NAMALWA (cell line): ENCODE data around the gene RANBP1.
"Not testable (repeated sequence)": the region's sequence is repeated elsewhere in the genome, so short reads cannot be mapped to it uniquely, and the experiment has no call there.

Experiments
- DNase-seq: peaks from one replicate; pipeline ENCODE4 v3.0.0-alpha.2; 2015; ENCODE audit warnings: low spot score

Gene RANBP1

DNA sequence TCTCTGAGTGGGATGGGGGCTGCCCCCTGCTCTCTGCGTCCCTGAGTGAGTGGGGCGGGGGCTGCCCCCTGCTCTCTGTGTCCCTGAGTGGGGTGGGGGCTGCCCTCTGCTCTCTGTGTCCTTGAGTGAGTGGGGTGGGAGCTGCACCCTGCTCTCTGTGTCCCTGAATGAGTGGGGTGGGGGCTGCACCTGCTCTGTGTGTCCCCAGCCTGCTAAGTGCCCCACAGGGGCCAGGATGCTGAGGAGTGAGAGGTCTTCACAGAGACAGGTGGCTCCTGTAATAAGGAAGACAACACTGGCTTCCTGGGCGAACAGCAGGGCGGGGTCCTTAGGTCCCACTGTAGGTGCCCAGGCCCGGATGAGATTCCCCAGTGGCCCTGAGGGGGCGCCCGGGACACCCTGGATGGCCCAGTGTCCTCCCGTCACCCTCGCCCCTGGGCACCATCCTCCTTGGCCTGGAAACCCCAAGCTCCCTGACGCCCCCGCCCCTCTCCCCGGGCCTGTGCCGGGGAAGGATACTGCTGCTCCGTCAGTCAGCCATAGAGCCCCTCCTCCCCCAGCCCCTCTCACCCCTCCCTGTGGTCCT lies 38.8 kb downstream of the RANBP1 start:
- no peak for DNase-seq

DNA sequence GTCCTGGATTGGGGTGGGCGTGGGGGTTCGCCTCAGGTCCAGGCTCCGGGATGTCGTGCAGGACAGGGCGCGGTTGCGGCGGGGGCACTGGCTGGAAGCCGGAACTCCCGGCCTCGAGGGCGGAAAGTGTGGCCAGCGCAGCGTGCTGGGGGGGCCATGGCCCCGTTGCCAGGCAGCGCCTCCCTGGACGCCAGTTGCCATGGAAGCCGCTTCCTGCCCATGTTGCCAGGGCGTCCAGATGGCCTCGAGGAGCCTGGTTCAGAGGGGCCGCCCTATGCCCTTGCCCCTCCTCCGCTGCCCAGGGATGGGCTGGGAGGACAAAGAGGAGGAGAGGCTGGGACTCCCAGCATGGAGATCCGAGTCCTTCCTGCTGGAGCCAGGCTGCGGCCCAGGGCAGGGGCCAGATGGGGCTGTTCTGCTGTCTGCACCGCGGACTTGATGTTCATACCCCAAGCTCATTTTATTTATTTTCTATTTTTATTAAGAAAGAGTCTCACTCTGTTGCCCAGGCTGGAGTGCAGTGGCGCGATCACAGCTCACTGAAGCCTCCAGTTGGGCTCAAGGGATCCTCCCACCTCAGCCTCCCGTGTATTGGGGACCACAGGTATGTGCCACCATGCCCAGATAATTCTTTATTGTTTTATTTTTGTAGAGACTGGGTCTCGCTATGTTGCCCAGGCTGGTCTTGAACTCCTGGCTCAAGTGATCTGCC lies 39.6 kb downstream of the RANBP1 start:
- peak; percentile 38 for DNase-seq

DNA sequence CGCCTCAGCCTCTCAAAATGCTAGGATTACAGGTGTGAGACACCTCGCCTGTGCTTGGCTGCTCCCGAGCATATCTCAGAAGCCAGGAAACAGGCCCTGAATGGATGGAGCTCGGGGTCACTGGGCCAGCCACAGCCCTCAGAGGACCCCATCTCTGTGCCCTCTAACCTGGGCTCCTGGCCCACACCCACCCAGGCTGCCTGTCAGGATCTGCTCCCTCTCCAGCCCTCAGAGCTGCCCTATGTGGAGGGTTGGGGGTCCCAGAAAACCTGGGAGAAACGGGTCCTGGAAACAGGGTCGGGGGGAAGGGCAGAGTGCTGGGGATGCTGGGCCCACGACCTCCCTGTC lies 40.1 kb downstream of the RANBP1 start:
- no peak for DNase-seq

DNA sequence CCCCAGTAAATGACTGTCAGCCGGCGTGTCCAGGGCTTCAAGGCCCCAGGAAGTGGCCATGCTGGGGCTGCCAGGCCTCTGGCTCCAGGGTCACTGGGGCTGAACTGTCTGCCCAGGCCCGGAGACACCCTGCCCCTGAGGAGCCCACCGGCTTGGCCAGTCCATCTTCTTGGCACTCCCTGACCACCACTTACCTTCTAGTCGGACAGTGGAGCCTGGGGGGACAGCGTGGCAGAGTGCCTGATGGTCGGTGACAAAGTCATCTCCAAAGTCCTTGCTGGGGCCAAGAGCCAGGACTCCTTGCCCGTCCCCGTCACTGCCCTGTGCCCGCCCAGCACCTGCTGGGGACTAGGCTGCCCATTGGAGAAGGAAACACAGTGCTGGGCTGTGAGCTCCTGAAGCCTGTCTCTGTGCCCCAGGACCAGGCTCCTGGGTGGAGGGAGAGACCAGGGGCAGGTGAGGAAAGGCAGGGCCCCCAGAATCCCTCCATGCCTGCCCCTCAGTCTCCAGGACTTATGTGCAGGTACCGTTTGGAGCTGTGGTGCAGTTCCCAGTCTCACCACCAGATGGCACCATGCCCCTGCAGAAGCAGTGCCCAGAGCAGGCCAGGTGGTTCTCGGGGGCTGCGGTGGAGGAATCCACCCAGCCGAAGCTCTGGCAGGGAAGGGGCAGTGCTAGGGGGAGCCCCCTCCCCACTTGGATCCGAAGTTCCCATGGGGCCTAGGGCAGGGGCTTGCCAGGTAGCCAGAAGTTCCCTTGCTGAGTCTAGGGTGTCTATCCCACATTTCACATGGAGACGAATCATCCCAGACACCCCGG lies 40.9 kb downstream of the RANBP1 start:
- peak; percentile 85 for DNase-seq

DNA sequence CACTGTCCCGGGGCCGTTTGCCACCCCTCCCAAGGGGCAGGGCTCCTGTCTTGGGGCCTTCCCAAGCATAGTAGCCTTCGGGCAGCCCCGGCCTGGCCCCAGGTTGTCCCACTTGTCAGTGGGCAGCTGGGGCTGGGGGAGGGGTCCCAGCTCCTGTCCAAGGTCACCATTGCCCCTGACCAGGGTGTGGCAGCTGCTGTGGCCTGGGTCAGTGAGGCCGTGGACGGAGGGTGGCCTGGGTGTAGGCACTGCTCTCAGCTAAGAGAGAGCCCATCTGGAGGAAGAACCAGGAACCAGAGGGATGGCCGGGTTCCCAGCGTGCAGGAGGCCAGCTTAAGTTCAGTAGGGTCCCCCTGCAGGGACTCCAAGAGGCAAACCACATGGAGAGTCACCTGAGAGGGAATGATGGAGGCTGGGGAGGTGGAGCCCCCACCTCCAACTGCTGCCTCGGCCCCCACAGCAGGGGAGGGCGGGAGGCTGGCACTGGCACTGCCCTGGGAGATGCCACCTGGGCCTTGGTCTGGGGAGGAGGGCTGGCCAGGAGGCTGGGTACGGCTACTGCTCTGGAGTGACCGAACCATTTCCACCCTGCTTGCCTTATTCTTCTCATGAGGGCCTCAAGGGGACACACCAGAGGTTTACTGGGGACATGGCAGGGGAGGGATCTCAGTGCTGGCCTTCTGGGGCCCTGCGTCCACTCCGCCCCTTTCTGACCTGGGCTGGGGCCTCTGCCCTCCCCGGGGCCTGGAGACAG lies 41.7 kb downstream of the RANBP1 start:
- DNase-seq = no peak

DNA sequence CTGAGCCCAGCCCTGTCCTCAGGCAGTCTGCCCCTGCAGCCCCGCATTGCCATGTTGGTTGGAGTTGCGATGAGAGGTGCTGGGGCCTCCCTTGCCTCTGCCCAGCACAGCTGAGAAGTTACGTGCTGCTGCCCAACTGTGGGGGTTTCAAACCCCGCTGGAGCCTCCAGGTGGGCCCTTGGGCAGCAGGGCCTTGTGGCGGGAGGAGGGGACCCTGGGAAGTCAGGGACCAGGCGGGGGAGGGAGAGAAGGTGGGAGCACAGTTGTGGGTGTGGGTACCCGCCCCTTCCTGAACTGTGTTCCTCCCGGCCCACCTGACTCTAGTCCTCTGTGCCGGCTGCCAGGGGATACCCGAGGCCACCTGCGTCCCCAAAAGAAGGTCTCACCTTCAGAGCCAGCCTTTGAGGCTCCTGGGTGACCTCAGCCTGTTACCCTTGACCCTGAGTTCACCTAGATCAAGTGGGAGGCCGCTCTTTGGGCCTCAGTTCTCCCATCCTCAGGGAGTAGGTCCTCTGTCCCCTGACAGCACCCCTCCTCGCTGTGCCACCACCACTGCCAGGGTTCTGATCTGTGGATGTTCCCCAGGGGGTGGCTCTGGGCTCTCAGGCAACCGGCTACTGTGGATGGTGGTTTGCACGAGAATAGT lies 42.6 kb downstream of the RANBP1 start:
- DNase-seq = no peak

DNA sequence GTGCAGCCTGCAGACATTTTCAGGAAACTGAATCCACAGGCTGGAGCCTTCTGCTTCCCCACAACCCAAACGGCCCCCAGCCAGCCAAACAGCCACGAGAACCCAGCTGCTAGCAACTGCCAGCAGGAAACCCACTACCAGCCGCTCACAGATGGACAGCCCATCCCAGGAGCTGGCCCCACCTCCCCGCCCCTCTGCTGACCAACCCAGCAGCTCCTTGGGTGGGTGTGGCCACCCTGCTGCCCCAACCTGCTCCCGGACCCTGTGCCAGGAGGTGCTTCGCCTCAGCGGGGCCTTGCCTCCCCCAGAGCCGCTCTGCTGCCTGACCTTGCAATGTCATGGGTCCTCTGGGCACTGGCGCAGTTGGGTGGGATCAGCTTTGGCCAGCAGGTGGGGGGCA lies 43.2 kb downstream of the RANBP1 start:
- no peak for DNase-seq

DNA sequence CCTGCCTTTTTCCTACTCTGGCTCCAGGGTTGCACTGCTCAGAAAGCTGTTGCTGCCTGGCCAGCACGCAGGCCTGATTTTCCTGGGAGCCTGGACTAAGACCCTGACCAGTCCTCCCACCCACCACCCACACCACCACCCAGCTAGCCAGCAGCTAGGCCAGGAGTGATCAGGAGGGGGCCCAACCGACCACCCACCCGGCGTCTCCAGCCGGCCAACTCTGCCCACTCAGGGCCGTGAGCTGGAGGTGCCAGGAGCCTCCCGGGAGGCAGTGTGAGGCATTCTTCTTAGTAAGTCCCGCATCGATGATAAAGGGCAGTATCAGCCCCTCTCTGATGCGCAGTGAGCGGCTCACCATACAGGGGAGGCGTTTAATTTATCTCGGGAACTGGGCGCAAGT lies 43.6 kb downstream of the RANBP1 start:
- not testable (repeated sequence) for DNase-seq

DNA sequence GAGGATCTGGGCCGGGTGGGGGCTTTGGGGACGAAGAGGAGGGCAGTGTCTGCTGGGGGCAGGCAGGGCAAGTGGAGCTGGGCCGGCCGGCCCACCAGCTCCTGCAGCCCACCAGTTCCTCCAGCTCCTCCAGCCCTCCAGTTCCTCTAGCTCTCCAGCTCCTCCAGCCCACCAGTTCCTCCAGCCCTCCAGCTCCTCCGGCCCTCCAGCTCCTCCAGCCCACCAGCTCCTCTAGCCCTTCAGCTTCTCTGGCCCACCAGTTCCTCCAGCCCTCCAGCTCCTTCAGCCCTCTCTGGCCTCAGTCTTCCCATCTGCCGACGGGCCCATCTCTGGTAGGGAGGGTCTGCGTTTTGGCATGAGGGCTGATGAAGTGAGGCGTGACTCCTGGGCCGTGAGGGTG lies 44.1 kb downstream of the RANBP1 start:
- DNase-seq = no peak

DNA sequence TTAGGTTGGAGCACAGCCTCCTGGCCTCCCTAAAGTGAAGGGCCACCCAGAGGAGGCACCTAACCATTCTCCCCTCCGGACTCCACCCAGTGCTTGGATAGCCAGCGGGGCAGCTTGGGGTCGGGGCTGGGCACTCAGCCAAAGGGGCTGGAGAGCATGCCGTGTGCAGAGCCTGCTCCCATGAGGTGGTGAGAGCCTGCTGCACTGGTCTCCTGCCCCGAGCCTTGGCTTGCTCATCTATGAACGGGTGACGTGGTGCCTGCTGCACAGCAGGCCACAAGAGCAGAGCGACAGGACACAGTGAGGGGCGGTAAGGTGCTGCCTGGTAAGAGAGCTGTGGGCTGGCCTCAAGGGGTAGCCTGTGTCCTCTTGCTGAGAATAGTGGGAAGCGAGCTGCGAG lies 49.0 kb downstream of the RANBP1 start:
- DNase-seq = no peak

DNA sequence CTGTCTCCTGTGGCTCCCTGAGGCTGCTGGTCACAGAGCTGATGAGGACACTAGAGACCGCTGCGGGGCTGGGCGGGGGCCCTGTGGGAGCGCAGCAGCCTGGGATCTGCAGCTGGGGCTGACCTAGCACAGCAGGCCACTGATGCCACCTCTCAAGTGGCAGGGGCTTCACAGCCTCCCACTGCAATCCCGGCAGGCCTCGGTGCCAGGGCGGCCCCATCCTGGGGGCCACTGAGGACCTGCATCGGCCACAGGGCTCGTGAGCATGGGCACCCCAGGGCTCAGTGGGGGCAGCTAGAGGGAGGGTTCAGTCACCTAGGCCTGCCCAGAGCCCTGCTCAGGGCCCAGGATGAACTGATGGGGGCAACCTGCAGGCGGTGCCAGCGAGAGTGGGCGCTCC lies 49.5 kb downstream of the RANBP1 start:
- DNase-seq = no peak

DNA sequence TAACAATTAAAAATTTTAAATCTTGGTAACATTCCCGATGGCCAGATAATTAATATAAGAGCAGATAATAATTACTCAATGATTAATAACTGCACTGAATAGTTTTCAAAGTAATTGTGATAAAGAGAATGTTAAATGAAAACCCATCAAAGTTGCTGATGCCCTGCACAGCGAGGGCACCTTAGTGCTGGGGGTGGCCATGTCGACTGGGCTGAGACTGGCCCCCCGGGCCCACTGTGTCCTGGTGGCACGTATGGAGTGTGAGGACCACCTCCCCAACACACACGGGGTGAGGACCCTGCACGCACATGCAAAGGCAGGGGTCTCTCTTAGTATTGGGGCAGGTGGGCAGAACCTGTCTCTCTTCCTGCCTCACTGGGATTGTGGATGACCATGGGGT lies 50.0 kb downstream of the RANBP1 start:
- DNase-seq = no peak

DNA sequence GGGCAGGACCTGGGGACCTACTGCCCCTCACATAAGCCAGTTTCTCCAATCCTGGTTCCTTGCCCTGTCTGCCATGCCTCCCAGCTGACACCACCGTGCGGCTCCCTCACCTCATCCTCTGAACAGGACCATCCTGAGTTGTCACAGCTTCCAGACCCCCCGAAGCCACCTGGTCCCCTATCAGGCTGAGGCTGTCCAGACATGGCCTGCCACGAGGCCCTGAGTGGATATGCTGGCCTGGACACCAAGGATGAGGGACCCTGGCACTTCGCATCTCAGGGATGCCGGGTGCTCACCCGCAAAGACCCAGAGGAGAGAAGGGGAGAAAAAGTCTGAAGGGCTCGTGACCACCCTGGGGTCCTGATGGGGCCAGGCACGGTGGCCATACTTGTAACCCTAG lies 50.8 kb downstream of the RANBP1 start:
- DNase-seq = no peak

DNA sequence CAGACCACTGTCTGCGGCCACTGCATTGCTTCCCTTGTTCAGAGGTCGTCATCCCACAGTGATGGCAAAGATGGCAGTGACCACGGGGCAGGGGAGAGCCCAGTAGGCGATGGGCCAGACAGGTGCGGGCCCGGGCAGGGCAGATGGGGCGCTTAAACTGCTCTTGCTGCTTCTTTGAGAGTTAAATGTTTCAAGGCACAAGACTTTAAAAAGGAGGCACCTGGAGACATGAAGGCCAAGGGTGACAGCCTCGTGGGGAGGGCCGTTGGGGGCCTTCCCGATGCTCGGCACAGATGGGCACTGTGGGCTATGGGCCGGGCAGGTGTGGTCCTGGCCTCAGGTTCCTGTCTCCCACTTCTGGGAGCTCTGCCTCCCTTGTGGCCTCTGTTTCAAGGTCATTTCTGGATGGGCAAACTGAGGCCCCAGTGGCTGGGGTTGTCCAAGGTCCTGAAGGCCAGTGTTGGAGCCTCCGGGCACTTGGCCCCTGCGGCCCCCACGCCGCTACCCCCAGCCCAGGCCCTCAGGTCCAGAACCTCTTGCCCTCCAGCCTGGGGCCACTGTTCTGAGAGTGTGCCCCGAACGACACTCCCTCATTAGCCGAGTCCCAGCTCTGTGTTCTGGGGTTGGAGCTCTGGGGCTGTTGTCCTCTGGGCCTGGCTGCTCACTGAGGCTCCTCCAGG lies 51.9 kb downstream of the RANBP1 start:
- DNase-seq = no peak

DNA sequence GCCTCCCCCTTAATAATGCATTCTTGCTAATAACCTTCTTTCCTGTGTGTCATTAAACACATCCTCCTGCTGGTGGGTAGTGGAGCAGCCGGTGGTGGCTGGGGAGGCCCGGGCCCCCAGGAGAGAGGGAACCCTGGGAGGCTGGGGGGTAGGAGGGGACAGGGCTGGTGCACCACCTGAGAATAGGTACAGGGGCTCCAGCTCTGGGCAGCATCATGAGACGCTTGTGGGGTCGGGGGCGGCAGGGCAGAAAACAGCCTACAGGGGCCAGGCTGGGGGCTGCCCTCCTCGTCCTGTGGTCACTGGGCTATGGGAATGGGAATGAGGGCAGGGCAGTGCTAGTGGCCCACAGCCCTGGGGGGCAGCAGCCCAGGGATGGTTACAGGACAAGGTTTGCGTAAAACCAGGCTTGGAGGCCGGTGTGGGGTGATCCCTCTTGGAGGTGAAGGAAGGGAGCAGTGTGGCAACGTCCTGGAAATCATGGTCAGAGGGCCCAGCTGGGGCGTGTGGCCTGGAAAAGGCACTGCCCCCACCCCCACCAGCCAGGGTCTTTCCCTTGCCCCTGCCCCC lies 53.4 kb downstream of the RANBP1 start:
- DNase-seq = no peak

DNA sequence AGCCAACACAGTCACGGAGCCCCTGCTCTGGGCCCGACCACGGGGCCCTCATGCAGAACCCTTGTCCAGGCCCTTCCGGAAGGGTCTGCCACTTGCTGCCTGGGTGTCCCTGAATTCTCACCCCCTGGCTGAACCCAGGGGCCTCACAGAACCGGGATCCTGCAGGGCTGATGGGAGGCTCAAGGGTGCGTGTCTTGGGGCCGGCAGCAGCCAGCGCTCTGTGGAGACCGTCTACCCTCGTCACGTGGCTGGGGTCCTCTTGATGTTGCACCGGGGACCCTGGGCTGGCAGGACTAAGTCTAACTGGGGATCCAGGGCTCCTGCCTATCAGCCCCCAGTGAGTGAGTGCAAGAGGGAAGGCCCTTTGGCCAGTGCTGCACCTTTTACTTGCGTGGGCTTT lies 54.3 kb downstream of the RANBP1 start:
- no peak for DNase-seq

DNA sequence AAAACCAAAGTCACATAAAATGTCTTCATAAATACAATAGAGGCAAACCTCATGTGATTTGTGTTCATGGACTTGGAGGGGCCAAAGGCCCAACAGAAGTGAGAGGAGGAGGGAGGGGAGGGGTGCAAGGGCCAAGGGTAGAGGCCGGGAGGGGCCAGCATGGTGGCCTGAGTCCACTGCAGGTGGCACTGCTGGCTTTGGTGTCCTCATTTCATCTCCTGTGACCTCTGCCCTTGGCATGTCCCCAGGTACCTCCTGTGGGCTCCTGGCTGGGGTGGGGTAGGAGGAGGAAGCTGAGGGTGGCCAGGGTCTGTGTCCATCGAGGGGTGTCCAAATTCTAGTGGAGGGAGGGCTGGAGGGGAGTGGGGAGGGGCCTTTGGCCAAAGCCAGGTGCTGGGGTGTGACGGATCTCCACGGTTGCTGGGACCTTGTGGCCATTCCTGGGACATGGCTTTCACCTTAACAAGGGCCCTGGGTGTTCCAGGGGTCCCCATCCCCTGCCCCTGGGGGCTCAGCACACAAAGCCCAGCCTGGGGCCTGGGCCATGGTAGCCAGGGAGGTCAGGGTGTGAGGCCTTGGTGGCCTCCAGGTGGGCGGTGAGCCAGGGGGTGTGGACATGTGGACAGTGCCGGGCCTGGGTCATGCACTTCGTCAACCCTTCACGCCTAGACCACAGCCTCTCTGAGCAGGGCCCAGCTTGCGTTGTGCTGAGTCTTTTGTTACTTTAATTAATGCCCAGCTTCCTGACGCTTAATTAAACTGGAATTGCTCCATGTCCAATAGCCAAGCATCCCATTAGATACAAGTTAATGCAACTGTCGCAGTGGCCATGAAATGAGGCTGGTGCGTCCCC lies 55.6 kb downstream of the RANBP1 start:
- DNase-seq = no peak

DNA sequence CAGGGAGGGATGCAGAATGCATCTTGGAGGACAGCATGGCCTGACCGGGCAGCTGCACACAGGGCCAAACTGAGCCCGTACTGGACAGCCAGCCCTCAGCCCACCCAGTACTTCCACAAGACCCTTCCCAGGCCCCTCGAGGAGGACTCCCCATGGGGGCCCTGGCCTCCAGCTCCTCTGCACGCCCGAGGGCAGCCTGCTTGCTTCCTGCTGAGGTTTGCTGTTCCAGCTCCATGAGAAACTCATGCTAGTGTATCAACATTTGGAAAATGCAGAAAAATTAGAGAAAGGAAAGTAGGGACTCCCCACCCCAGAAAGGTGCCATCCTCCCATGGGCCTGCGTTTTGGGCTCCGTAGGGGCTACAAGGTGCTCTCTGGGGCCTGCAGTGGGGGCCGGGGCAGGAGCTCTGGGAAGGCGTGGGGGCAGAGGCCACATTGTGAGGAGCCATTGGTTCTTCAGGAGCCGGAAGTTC lies 56.3 kb downstream of the RANBP1 start:
- DNase-seq = no peak

DNA sequence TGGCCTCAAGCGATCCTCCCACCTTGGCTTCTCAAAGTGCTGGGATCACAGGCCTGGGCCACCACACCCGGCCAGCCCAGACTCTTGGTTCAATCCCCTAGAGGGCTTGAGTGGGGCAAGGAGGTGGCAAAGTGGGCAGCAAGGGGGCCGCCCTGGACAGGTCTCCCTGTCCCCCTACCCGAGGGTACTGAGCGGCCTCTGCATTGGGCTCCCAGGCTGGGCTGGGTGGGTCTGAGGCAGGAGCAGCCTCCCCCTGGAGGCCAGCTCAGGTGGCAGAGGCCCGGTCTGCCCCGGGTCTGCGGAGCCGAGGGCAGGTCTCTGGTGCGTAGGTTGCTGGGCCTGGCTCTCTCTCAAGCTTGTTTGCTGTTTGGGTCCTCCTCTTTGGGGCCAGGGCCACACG lies 57.3 kb downstream of the RANBP1 start:
- no peak for DNase-seq

DNA sequence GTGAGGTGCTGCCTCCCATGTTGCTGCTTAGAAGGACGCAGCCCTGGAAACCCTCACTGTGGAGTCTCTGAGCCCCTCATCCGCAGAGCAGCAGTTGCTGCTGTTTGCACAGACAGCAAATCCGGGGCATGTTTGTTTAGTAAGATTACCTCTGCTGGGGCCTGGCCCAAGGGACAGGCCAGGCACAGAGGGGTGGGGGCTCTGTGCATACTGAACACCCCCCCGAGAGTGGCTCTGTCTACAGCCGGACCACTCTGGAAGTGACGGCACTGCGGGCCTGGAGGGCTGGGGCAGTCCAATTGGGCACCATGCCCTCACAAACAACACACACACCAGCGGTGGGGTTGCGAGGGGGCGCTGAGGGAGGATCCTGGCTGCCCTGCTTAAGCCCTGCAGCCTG lies 57.9 kb downstream of the RANBP1 start:
- no peak for DNase-seq
